Activated CD4-positive, alpha-beta T cell treated with anti-CD3 and anti-CD28 coated beads, Interleukin-2, amount 50 U/mL, for 4 hours (primary cell): ENCODE results near the gene SGK1.
A peak's percentile ranks its signal among the peaks of the same experiment; 100 is the strongest.
"Not testable (repeated sequence)": the region's sequence is repeated elsewhere in the genome, so short reads cannot be mapped to it uniquely, and the experiment has no call there.

Source experiments
- DNase-seq, 2 experiments: peaks; one replicate each; pipeline ENCODE4 v3.0.0-alpha.2; 2020

SGK1 gene

DNA sequence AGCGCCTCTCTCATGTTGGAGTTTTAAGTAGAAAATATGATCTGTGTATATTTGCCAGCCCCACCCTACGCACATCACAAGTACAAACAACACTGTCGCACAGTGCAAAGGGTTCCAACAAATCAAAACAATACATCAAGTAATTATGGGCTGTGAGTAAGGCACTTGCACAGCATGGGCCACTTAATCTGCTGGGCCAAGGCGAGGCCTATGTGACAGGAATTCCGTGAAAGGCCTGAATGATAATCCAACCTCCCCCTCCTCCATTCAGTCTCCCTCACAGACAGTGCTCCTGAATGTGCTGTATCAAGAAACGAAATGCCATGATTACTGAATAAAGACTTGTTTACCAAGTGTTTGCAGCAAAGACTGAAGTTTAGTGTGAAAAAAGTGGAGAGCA, 135.4 kb downstream of the SGK1 start:
- DNase-seq, result no peak

- not testable (repeated sequence) for DNase-seq
Observed at GRCh38 chr6:134181726-134182125, 136.2 kb downstream of the SGK1 start.

- DNase-seq, result not testable (repeated sequence)
Observed at GRCh38 chr6:134181251-134181650, 136.7 kb downstream of the SGK1 start.

GRCh38 chr6:134180540-134180939, 137.4 kb downstream of the SGK1 start:
- DNase-seq, result not testable (repeated sequence)

- DNase-seq, result peak; percentile 83 to 88
Observed at GRCh38 chr6:134178161-134179044, 139.5 kb downstream of the SGK1 start.

DNA sequence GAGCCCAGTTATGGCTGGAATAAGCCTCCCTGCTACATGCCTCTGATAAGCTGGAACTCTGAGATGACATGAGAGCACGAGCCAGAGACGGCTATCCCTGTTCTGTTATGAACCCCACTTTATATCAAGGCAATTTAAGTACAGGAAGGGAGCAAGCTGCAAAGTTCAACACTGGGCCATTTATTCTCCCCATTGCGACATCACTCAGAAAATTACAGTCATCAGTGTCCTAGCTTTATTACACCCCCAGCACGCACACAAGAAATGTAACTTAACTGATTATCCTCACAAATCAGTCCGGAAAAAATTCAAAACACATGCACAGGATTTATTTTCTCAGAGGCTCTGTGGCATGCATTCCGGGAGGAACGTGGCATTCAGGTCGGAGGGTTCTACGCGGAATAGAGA, 140.2 kb downstream of the SGK1 start:
- no peak for DNase-seq

- DNase-seq, result no peak
Observed at GRCh38 chr6:134177236-134177635, 140.7 kb downstream of the SGK1 start.

- no peak for DNase-seq
Observed at GRCh38 chr6:134176264-134176975, 141.5 kb downstream of the SGK1 start.

DNA sequence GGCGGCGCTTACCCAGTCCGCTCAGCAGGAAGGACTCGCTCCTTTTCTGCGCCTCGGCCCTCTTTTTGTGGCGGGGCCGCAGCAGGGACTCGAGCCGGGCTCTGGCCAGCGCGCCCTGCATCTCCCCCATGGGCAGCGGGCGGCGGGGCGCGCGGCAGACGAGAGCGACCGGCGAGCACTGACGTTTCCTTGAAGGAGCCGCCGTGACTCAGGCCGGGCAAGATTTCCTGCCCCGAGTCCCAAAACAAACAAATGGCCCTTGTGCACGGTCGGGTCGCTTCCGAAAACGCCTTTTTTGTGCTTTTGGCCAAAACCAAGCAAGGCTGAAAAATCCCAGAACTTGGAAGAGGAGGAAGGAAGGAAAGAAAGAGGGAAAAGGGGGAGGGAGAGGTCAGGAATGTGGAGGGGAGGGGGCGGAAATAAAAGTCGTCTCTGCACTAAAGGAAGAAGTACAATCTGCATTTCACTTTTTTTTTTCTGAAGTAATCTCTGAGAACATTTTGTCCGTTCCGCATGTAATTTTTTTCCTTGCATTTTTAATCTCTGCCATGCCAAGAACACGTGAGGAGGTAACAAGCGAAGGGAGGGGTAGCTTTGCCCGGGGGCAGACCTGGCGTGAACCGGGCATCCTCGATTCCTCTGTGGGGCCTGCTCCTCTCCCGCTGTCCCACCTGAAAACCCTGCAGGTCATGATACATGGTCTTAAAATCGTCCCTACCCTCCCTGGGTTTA, 142.2 kb downstream of the SGK1 start:
- peak; percentile 26 to 28 for DNase-seq

- DNase-seq, result peak; percentile 94
Observed at GRCh38 chr6:134174672-134175531, 143.0 kb downstream of the SGK1 start.

DNA sequence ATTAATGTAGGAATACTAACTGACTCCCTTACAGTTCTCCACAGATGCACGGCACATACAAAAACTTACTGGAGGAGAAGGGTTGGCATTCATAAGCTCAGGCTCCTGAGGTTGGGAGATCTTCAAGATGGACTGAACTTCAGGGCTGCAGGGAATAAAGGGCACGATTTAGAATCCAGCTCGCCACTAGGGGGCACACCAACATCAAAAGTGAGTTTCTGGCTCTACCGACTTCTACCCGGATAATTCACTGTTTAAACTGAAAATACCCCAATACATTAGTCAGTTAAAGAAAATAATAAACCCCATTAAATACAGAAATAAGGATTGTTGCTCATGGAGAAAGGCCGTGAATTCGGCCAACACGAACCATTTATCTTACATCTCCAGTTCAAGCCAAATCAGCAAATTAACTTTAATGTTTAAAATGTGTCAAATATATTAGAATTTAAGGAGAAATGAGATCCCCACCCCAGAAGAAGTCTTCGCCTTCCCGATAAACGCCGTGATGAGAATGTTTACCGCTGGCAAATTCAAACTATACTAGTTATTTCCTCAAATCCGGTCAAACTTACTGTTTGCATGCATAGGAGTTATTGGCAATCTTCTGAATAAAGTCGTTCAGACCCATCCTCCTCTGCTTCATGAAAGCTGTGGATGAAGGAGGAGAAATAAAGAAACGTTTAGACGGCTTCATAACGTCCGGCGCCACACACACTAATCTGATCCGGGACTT, 143.8 kb downstream of the SGK1 start:
- DNase-seq, result peak; percentile 86 to 91

DNA sequence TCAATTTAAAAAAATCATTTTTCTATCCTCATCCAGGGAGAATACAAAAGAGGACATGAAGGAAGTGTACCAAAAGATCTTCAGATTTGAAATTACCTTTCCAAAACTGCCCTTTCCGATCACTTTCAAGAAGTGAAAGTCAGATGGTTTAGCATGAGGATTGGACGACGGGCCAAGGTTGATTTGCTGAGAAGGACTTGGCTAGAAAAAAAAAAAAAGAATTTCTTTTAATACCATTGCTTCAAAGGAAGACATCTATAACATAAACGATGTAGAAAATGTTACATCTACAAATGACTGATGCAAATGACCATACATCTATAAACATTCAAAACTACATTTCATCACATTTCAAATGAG, 144.6 kb downstream of the SGK1 start:
- DNase-seq, result no peak

DNA sequence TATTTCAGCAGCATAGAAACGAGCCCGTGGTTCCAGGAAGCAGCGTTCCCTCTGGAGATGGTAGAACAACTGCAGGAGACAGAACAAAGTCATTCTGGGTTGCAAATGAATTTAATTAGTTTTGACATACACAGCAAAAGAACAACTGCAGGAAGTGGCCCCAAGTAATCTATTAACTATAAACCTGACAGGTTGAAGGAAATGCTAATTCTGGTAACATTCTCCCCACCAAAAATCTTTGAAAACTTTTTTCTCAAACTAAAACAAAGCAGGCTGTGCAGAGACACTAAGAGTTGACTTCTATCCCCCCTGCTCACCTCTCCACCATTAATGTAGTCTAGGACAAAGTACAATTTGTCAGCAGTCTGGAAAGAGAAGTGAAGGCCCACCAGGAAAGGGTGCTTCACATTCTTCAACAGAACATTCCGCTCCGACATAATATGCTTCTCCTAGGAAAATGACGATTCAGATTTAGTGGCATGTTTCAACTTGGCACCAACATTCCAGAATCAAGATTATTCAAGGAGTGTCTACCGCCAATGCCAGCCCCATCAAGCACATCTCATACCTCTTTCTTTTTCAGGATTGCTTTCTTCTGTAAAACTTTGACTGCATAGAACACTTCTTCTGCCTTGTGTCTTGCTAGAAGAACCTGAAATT, 145.1 kb downstream of the SGK1 start:
- no peak for DNase-seq

DNA sequence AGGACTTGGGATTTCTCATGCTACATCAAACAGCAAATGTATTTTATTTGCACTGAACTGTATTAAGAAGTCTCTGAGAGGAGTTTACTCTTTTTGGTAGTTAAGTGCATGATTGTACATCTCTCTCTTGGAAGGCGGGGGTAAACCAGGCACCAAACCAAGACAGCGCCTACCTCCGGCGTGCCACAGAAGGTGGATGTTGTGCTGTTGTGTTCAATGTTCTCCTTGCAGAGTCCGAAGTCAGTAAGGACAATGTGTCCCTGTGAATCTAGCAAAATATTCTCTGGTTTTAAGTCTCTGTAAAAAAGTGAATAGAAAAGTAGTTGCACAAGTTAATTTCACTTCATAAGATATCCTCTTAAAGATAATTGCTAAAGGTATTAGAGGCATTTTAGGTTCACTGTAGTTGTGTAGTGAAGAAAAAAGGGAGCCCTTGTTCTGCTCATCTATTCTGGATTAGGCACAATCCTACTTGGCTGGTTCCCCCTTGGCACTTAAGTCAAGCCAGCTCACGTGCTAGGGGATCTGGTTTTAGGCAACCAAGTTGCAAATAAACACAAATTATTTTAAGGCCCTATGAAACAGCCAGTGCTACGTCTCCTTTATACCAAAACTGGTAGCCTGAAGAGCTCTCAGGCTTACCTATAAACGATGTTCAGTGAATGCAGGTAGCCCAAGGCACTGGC, 145.7 kb downstream of the SGK1 start:
- no peak for DNase-seq

DNA sequence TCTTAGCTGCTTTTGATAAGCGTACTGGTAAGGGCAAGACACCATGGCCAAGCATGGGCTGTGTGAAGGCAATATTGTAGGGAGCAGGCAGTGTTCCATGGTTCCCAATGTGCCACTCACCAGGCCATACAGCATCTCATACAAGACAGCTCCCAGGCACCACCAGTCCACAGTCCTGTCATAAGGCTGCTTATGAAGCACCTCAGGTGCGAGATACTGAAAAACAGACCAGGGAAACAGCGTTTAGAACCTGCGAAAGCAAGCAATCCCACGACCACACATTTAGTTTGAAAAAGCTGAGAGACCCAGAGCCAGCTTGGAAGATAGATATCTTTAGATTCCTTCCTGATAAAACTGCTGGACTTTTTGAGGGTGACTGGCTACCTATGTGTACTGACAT, 146.4 kb downstream of the SGK1 start:
- DNase-seq, result no peak

DNA sequence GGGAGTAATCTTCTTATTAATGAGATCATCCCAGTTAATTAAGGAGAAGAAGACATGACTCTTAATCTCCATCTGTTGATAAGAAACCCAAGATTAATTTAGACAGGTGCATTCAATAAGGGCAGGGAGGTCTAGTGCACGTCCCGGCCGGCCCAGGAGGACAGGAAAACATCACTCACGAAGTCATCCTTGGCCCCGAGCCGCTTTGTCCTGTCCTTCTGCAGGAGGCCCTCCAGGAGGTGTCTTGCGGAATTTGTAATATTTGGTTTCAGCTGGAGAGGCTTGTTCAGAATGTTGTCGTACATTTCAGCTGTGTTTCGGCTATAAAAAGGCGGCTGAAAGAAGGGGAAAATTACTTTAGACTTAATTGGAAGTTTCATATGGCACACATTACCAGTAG, 147.1 kb downstream of the SGK1 start:
- DNase-seq, result no peak

DNA sequence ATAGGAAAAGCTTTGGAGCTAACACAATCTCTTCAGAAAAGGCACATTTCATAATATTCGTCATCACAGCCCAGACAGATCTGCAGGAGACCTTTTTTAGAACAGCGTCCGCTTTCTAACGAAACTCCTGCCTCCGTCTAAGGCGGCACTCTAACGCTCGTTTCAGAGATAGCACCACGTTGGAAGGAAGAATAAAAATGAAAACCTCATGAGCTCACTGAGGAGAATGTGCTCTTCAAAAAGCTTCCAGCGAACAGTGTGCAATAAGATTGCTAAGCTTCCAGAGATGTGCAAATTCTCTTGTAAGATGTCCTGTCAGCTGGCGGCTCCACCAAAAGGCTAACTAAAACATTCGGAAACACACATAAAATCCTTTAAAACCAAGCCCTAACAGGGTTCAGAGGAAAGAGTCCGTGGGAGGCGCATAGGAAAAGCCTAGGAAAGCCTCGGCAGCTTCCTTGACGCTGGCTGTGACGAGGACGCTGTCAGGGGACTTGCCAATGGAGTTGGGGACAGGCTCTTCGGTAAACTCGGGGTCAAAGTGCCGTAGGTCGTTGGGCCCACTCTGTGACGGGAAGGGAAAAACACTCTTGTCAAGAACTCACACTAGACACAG, 147.9 kb downstream of the SGK1 start:
- no peak for DNase-seq

GRCh38 chr6:134168590-134169208, 149.2 kb downstream of the SGK1 start:
- no peak for DNase-seq

DNA sequence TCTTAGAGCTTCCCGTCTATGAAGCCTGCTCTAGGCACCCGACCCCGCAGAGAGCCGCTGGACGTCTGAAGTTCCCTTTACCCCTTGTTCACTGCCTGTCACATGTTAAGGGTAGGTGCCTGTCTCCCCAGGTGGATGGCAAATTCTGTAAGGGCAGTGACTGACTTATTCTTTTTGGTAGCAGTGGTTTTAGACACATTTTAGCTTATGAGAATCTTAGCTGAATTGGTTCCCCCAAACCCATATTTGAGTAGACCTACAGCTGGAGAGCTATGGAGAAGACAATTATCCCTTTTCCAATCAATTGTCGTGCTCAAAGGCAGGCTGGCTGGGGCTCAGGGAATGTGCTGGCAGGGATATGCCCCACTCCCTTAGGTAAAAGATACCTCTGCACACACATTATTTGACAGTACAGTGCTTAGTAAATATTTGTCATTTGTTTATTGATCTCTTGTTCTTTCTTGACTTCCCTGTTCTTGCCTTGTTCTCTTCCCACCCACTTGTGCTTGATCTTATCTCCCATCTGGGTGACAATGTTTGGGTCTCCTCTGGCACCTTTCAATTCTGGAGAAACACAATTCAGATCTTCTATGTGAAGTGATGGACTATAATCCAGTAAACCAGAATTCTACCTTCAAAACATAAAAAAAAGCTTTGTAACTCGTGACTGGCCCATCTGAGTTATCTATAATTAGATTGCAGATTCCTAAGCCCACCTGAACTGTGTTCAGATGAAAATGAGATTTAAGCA, 151.2 kb downstream of the SGK1 start:
- no peak for DNase-seq
